WI38 (cell line): ENCODE data around the gene CRY2.

Experiments
- H3K4me3 ChIP-seq: 2 replicates; pipeline ENCODE4 v1.5.1; 2011; ENCODE audit warnings: low read depth, mild to moderate bottlenecking, control low read depth, low read length
- CTCF ChIP-seq: IDR thresholded peaks from 2 replicates; pipeline ENCODE4 v1.5.1; 2012; ENCODE audit warnings: low read depth, mild to moderate bottlenecking, control low read depth, low read length

CRY2 gene

GRCh38 chr11:45809456-45810395, 37.5 kb upstream of the CRY2 start:
- no peak overlapping the region for H3K4me3 ChIP-seq
- TF ChIP-seq CTCF: no peak

GRCh38 chr11:45810431-45811108, 36.7 kb upstream of the CRY2 start:
- no peak overlapping the region for H3K4me3 ChIP-seq
- no peak for TF ChIP-seq CTCF

- no peak for TF ChIP-seq CTCF
- H3K4me3 ChIP-seq: no peak overlapping the region
Measured at GRCh38 chr11:45811109-45811435, 36.2 kb upstream of the CRY2 start.

GRCh38 chr11:45811571-45812290, 35.5 kb upstream of the CRY2 start:
- no peak for TF ChIP-seq CTCF
- H3K4me3 ChIP-seq: no peak overlapping the region

- TF ChIP-seq CTCF: no peak
- H3K4me3 ChIP-seq: no peak overlapping the region
Measured at GRCh38 chr11:45812581-45813548, 34.4 kb upstream of the CRY2 start.

GRCh38 chr11:45815747-45816146, 31.5 kb upstream of the CRY2 start:
- no peak overlapping the region for H3K4me3 ChIP-seq
- no peak for TF ChIP-seq CTCF
